GM21619 (cell line): ENCODE measurements around the gene MDM2.
"Not testable (repeated sequence)": the region's sequence is repeated elsewhere in the genome, so short reads cannot be mapped to it uniquely, and the experiment has no call there.

Source experiments
- ATAC-seq: cut with Tn5 transposase; IDR thresholded peaks from one replicate; pipeline ENCODE4 v1.9.1; 2021; ENCODE audit not compliant: unreplicated experiment

MDM2 gene

DNA sequence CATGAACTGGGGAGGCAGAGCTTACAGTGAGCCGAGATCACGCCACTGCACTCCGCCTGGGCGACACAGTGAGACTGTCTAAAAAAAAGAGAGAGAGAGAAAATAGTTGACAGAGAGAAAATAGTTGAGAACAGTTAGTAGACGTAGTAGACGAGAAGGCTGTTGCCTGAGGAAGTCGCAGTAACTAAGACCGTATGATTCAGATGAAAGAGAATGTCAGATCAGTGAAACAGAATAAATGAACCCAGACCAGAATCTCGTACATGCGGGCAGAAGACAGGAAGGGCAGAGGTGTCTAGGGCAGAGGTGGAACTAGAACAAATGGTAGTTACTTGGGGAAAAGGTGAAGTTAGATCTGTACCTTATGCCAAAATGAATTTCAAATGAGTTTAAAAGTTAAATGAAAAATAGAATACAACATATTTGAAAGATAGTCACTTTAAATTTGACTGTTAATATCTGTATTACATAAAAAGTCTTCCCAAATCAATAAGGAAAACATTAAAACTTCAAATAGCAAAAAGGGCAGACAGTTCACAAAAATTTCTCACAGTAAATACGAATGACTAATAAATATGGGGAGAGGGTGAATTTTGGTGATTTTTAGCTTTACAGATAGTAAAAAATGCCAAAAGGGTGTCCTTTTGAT is 17.7 kb downstream of the MDM2 start:
- no peak for ATAC-seq

DNA sequence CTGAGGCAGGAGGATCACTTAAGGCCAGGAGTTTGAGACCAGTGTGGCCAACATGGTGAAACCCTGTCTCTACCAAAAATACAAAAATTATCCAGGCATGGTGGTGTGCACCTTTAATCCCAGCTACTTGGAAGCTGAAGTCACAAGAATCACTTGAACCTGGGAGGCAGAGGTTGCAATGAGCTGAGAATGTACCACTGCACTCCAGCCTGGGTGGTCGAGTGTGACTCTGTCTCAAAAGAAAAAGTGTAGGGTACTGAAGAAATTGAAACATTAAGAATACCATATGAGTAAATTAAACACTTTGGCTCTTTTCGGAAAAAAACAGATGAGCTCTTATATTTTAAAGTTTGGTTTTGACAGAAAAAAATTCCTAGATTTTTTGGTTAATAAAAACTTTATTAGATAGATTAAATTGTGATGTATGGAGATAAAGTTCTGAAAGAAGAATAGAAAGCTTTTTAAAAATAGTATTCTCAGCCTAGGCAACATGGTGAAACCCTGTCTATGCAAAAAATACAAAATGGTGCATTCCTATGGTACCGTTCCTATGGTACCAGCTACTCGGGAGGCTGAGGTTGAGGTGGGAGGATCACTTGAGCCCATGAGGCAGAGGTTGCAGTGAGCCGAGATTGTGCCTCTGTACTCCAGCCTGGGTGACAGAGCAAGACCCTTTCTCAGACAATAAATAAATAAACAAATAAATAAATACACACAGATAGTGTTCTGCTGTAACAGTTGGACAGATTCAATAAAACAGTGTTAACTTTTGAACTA is 20.1 kb downstream of the MDM2 start:
- no peak for ATAC-seq

DNA sequence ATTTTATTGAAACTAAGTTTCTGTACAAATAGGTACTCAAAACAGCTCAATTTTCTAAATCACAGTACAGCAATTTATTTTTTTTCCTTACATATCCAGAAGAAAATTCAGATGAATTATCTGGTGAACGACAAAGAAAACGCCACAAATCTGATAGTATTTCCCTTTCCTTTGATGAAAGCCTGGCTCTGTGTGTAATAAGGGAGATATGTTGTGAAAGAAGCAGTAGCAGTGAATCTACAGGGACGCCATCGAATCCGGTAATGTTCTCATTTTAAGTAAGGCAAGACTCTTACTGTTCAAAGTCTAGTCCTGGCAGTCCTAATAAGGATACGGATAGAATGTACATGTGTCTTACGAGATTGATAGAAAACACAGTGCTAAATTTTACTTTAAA is 20.7 kb downstream of the MDM2 start:
- ATAC-seq, result no peak

DNA sequence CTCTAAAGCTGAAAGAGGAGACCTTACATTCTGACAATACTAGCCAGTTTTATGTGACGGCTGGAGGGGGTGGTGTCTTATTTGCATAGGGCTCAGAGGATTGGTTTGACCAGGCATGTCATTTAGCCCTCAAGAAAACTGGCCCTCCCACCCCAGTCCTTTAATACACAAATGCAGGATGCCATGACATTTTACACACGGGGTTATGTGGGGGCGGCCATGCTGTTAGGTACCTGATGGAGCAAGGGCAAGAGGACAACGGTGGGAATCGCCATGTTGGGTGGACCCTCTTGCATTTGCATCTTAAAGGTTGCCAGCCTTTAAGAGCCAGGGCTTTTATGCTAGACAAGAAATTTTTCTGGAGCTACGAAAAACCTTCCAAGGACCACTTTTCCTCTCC is 23.3 kb downstream of the MDM2 start:
- no peak for ATAC-seq

DNA sequence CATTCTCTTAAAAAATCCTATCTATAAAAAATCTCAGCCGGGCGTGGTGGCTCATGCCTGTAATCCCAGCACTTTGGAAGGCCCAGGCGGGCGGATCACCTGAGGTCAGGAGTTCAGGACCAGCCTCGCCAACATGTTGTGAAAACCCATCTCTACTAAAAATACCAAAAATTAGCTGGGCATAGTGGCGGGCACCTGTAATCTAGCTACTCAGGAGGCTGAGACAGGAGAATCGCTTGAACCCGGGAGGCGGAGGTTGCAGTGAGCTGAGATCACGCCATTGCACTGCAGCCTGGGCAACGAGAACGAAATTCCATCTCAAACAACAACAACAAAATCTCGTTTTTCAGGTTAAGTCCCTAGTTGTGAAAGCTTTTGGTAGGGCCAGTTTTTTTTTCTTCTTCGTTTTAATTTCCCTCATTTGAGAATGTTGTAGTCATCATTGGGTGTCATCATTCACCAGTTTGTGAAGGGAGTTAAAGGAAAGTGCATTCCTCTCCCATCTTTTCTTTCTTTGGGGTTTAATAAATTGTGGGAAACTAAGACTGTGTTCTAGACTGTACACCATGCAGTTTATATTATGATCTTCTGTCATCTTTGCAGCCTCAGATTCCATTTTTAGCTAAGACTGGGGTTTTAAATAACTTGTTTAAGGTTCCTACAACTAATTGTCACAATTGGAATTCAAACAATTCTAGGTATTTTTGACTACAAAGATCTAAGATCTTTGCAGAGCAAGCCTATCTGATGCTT is 23.9 kb downstream of the MDM2 start:
- no peak for ATAC-seq

DNA sequence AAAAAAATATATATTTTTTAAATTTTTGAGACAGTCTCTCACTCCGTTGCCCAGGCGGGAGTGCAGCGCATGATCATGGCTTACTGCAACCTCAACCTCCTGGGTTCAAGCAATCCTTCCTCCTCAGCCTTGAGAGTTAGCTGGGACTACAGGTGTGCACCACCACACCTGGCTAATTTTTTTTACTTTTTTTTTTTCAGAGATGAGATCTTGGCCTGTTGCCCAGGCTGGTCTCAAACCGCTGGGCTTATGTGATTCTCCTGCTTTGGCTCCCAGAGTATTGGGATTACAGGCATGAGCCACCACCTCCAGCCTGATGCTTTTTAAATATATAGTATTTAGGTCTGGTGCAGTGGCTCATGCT is 24.5 kb downstream of the MDM2 start:
- no peak for ATAC-seq

DNA sequence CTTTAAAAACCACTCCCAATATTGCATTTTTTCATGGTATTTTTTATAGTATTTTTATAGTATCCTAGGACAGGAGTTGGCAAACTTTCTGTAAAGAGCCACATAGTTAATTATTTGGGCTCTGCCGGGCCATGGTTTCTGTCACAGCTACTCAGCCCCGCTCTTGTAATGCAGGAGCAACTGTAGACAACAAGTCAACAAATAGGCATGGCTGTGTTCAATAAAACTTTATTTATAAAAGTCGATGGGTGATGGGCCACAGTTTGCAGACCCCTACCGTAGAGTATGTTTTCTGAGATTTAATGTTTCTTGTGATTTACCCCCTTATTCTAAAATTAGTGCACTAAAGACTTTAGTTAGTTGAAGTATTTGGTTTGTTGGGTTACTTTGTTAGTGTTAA is 25.5 kb downstream of the MDM2 start:
- ATAC-seq, result no peak

DNA sequence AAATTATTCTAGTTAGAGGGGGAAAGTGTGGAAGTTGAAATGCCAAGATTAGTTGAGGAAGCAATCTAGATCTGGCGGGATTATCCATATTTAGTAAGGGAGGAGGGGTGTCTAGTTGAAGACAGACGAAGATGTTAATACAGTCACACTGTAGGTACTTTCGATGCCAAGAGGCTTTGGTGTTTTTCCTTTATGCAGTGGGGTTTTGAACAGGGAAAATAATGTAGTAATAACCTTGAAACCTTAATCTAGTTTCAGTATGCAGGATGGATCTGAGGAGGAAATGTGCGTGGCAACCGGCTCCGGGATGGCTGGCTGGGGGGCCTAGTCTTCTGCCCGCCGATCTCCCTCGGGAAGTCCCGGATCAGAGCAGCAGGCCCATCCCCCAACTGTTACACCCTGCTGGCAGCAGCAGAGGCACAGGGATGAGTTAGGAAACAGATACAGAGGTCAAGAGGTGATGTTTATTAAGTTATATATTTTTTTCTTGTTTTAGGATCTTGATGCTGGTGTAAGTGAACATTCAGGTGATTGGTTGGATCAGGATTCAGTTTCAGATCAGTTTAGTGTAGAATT is 27.4 kb downstream of the MDM2 start:
- no peak for ATAC-seq

DNA sequence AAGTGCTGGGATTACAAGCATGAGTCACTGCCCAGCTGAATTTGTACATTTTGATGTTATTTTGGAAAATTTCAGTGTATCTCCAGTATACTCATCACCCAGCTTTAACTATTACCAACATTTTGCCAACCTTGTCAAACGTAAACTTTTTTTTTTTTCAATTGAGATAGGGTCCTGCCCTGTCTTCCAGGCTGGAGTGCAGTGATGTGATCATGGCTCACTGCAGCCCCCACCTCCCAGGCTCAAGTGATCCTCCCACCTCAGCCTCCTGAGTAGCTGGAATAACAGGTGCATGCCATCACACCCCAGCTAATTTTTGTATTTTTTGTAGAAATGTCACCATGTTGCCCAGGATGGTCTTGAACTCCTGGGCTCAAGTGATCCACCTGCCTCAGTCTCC is 29.2 kb downstream of the MDM2 start:
- no peak for ATAC-seq

DNA sequence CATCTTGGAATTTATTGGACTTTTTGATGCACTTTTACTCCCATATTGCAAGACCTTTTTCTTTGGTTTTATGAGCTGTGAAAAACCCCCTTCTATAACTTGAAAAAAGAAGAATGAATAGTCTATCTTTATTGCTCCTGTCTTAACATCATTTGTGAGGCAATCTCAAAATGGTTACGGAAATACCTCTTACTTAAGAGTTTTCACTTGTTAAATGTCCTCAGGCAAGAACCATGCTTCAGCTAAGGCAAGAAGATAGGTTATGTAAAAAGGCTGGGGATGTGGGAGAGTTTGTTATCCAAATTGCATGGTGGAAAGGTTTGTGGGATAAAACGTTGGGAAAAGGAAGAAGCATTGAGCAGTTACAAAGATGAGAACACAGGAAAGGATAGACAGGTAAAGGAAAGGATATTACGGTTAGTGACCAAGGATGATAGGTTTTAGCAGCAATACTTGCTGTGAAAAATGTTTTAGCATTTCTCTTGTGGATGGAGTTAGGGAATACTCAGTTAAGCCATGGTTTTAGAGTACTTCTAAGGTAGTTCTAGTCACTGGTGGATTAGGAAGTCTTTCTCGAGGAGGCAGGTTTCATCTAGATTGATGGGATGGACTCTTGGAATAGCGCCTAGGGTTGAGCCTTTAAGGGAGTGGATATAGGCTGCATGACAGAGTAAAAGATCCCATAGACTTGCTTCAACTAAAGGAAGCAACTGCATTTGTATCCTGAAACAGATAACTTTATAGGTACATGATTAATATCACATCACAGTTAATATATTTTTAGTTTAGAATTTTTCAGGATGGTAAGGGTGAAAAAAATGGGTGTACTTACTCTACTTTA is 30.3 kb downstream of the MDM2 start:
- ATAC-seq, result no peak

DNA sequence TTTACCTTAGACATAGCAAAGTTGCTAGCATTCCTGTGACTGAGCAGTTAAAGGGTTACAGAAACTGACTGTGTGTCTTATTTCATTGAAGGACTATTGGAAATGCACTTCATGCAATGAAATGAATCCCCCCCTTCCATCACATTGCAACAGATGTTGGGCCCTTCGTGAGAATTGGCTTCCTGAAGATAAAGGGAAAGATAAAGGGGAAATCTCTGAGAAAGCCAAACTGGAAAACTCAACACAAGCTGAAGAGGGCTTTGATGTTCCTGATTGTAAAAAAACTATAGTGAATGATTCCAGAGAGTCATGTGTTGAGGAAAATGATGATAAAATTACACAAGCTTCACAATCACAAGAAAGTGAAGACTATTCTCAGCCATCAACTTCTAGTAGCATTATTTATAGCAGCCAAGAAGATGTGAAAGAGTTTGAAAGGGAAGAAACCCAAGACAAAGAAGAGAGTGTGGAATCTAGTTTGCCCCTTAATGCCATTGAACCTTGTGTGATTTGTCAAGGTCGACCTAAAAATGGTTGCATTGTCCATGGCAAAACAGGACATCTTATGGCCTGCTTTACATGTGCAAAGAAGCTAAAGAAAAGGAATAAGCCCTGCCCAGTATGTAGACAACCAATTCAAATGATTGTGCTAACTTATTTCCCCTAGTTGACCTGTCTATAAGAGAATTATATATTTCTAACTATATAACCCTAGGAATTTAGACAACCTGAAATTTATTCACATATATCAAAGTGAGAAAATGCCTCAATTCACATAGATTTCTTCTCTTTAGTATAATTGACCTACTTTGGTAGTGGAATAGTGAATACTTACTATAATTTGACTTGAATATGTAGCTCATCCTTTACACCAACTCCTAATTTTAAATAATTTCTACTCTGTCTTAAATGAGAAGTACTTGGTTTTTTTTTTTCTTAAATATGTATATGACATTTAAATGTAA is 31.5 kb downstream of the MDM2 start:
- no peak for ATAC-seq

DNA sequence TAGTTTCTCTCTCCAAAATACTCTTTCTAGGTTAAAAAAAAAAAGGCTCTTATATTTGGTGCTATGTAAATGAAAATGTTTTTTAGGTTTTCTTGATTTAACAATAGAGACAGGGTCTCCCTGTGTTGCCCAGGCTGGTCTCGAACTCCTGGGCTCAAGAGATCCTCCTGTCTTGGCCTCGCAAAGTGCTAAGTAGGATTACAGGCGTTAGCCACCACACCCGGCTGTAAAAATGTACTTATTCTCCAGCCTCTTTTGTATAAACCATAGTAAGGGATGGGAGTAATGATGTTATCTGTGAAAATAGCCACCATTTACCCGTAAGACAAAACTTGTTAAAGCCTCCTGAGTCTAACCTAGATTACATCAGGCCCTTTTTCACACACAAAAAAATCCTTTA is 33.2 kb downstream of the MDM2 start:
- ATAC-seq, result not testable (repeated sequence)

DNA sequence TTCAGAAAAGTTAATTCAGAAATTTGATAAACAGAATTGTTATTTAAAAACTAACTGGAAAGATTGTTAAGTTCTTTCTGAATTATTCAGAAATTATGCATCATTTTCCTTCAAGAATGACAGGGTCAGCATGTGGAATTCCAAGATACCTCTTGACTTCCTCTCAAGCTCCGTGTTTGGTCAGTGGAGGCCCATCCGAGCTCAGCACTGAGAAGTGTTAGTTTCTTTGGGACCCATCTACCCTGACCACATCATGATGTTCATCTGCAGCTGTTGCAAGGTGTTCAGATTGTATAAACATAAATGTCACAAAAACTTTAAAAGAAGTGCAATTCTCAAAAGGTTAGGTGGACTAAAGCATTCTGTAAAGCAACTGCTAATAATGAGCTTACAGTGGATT is 33.7 kb downstream of the MDM2 start:
- ATAC-seq, result no peak

DNA sequence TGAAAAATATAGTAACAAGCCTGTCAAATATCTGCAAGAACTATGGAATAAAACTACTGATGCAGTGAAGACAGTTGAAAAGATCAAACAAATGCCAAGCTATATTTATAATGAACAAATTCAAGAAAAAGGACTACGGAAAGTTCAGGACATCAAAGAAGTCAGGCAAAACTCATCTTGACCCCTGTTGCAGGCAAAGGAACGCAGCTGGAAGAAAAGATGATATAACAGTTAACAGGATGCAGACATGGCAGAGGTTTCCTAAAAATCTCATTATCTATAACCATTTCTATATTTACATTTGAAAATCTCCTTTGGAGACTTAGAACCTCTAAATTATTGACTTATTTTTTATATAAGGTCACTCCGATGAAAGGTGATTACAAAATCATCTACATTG is 34.1 kb downstream of the MDM2 start:
- ATAC-seq, result no peak

DNA sequence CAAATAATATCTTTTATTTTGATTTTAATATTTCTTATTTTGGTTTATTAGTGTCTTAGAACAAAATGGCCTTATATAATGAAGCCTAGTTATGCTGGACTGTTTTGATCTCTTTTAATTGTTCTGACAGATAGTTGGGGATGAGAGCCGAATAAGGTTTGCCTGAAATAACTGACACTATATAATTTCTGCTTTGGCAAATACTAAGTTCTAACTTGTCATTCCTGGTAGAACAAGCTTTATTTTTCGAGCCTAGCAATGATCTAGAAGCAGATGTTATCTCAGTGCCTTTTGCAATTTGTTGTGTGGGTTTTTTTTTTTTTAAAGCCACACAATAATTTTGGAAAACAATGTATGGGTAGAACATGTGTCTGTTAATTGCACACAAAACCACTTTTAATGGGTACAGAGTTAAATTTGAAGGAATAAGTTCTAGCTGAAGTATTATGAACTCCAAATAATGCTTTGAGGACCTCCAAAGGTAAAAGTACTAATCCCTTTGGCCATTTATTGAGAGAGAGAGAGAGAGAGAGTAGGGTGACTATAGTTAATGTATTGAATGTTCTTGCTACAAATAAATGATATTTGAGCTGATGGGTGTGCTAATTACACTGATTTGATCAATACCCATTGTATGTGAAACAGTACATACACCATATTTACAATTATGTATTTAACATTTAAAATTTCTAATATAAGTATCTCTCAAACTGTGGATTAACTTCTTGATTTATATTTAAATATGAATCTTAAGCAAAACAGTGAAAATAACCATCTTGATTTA is 35.0 kb downstream of the MDM2 start:
- ATAC-seq, result no peak

DNA sequence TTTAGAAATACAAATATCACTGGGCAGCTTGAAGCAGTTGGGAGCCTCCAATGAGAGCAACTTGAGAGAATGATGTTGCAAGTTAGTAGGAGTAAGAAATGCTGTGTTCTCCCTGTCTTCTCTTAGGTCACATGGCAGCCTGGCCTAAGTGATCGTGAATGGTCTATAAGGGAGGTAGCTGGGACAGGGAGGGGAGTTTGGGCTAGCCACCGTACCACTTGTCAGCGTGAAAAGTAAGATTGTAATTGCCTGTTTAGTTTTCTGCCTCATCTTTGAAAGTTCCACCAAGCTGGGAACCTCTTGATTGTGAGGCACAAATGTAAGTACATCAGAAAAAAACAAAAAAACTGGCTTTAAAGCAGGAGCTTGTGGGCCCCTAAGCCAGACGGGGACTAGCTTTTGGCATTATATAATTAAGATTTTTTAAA is 36.4 kb downstream of the MDM2 start:
- ATAC-seq, result no peak

DNA sequence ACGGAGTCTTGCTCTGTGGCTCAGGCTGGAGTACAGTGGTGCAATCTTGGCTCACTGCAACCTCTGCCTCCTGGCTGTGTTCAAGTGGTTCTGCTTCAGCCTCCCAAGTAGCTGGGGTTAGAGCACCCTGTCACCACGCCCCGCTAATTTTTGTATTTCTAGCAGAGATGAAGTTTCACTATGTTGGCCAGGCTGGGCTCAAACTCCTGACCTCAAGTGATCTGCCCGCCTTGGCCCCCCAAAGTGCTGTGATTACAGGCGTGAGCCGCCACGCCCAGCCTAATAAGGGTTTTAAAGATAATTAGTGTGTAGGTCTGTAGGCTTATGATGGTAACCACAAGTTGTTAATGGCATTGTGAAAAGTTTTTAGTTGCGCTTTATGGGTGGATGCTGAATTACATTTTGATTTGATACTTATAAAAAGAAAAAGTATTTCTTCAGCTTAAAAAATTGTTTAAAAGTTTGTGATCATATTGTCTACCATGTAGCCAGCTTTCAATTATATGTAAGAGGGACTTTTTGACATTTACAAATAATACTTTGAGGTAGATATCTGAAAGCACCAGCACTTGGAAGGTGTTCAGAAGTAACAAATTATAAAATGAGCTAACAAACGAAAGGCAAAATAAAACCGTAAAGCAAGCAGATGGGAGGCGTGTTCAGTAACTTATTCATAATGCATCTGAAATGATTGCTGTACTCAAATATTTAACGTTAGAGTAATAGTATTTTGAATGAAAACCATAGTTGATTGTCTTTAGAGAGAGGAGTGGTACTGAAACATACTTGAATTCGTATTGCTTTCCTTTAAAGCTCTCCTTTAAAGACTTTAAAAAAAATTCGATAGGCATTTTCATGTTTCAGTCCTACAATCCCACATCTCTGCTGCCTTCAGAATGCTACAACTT is 37.1 kb downstream of the MDM2 start:
- ATAC-seq, result no peak

DNA sequence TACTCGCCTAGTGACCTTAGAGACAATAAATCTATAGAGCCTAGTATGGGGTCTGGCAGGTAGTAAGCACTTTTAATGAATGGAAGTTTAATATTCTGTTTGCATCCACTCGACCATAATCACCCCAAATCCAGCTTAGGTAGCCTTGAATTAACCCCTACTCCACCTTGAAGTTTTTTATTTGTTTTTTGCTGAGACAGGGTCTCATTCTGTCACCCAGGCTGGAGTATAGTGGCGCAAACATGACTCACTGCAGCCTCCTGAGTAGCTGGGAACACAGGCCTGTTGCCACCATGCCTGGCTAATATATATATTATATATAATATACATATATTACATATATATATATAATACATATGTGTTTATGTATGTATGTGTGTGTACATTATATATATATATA is 38.8 kb downstream of the MDM2 start:
- ATAC-seq, result no peak
